GM12892 (cell line): Measurements from ENCODE around the gene KCNIP4.

Source experiments
- POLR2A ChIP-seq: IDR thresholded peaks from 2 replicates; pipeline ENCODE4 v1.6.1; 2011; ENCODE audit warnings: low read depth, low read length, control low read depth
- TAF1 ChIP-seq: IDR thresholded peaks from 2 replicates; pipeline ENCODE4 v1.6.1; 2011; ENCODE audit warnings: low read depth, mild to moderate bottlenecking, control low read depth, low read length, borderline replicate concordance

DNA sequence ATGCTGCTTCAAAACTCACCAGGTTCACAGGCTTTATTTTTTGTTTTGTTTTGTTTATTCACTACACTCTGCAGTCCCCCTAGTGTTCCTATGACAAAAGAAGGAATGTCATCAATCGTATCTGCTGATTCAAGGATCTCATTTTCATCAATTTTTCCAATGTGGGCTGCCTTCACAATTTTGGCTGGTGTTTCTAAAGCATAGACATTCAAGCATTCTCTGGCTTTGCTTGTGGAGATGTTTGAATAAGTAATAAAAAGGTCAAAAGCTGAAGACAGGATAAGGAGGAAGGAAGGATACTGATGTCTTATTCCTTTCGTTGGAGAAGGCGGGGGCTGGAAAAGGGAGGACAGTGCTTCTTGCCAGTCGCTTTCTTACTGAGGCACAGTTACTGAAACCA lies 12.2 kb upstream of the KCNIP4 start:
- no peak for TF ChIP-seq TAF1
- TF ChIP-seq POLR2A = no peak
